Fibroblast of skin of right quadriceps (primary cell): ENCODE measurements around the gene ELK4.
"Not testable (repeated sequence)": the region's sequence is repeated elsewhere in the genome, so short reads cannot be mapped to it uniquely, and the experiment has no call there.

ENCODE experiments used
- DNase-seq: peaks from one replicate; pipeline ENCODE4 v3.0.0-alpha.2; 2013

Gene ELK4

GRCh38 chr1:205663286-205663936 is 31.6 kb upstream of the ELK4 start:
- no peak for DNase-seq

- no peak for DNase-seq
These were observed 31.0 kb upstream of the ELK4 start for GRCh38 chr1:205662791-205663190.

GRCh38 chr1:205662135-205662738 is 30.4 kb upstream of the ELK4 start:
- no peak for DNase-seq

- DNase-seq, result no peak
These were observed 29.8 kb upstream of the ELK4 start for GRCh38 chr1:205661429-205662134.

GRCh38 chr1:205660361-205660760 is 28.6 kb upstream of the ELK4 start:
- DNase-seq, result no peak

- DNase-seq, result peak; percentile 60
These were observed 27.3 kb upstream of the ELK4 start for GRCh38 chr1:205658943-205659581.

- DNase-seq, result no peak
These were observed 24.4 kb upstream of the ELK4 start for GRCh38 chr1:205656236-205656635.

GRCh38 chr1:205652984-205653383 is 21.2 kb upstream of the ELK4 start:
- DNase-seq, result no peak

GRCh38 chr1:205650241-205650640 is 18.4 kb upstream of the ELK4 start:
- DNase-seq, result no peak

GRCh38 chr1:205645519-205645918 is 13.7 kb upstream of the ELK4 start:
- DNase-seq, result no peak

GRCh38 chr1:205642679-205643307 is 11.0 kb upstream of the ELK4 start:
- no peak for DNase-seq

- no peak for DNase-seq
These were observed 7.8 kb upstream of the ELK4 start for GRCh38 chr1:205639567-205639966.

GRCh38 chr1:205637854-205638468 is 6.2 kb upstream of the ELK4 start:
- no peak for DNase-seq

GRCh38 chr1:205636732-205637131 is 4.9 kb upstream of the ELK4 start:
- no peak for DNase-seq

- DNase-seq, result not testable (repeated sequence)
These were observed 4.3 kb upstream of the ELK4 start for GRCh38 chr1:205636138-205636530.

- DNase-seq, result peak; percentile 39
These were observed 1.7 kb upstream of the ELK4 start for GRCh38 chr1:205633421-205633976.

GRCh38 chr1:205632669-205633169 is 908 bp upstream of the ELK4 start:
- peak; percentile 7 for DNase-seq

- DNase-seq, result peak; percentile 73
These were observed 622 bp downstream of the ELK4 start for GRCh38 chr1:205631010-205631767.

GRCh38 chr1:205630651-205631009 is 1.2 kb downstream of the ELK4 start:
- no peak for DNase-seq

- DNase-seq, result peak; percentile 18
These were observed 1.6 kb downstream of the ELK4 start for GRCh38 chr1:205630241-205630640.

GRCh38 chr1:205629751-205630150 is 2.1 kb downstream of the ELK4 start:
- DNase-seq, result no peak

- DNase-seq, result no peak
These were observed 3.9 kb downstream of the ELK4 start for GRCh38 chr1:205627956-205628355.
